Tibial nerve (tissue), 4 donors: Measurements from ENCODE around the gene GDAP2. TPM values are rescaled to one million over a fixed set of nuclear protein-coding genes. Genes with fewer than 3 reads are reported as not detected.

Experiments
- DNase-seq, 2 donors: peaks; one replicate each; pipeline ENCODE4 v3.0.0-alpha.2; 2019; ENCODE audit warnings: low spot score in 2 of 2
- H3K27ac ChIP-seq, 4 donors: fragments of 200-600 bp; sonication (generic) in 3 of 4; one replicate each; pipeline ENCODE4 v1.5.1; 2017 to 2019; ENCODE audit warnings: mild to moderate bottlenecking in 1 of 4
- H3K27me3 ChIP-seq, 2 donors: fragments of 200-600 bp; sonication (generic) in 1 of 2; one replicate each; pipeline versions ENCODE4 v1.5.1 to v1.6.0; 2017 to 2019
- H3K36me3 ChIP-seq, 3 donors: fragments of 200-600 bp; sonication (generic); one replicate each; pipeline ENCODE4 v1.5.1; 2018 to 2019
- H3K4me1 ChIP-seq, 4 donors: fragments of 200-600 bp; sonication (generic) in 3 of 4; one replicate each; pipeline ENCODE4 v1.5.1; 2017 to 2019
- H3K4me3 ChIP-seq, 4 donors: fragments of 200-600 bp; sonication (generic) in 3 of 4; one replicate each; pipeline ENCODE4 v1.5.1; 2017 to 2019; ENCODE audit warnings: mild to moderate bottlenecking in 1 of 4, moderate library complexity in 1 of 4
- H3K9me3 ChIP-seq, 4 donors: fragments of 200-600 bp; sonication (generic) in 3 of 4; one replicate each; pipeline ENCODE4 v1.5.1; 2017 to 2019
- EP300 ChIP-seq, 2 donors: sonication (generic); formaldehyde crosslinking; IDR thresholded peaks; one replicate each; pipeline ENCODE4 v1.6.1; 2017; ENCODE audit warnings: antibody characterized with exemption in 2 of 2, mild to moderate bottlenecking in 1 of 2
- POLR2A ChIP-seq, 2 donors: fragments of 450-650 bp; IDR thresholded peaks; one replicate each; pipeline ENCODE4 v1.6.1; 2017; ENCODE audit warnings: antibody characterized with exemption in 2 of 2, mild to moderate bottlenecking in 2 of 2, moderate library complexity in 2 of 2
- WGBS, 2 donors: methylation state at CpG; one replicate each; pipeline ENCODE4 v1.1.5; 2018; 5-methylcytosine and 5-hydroxymethylcytosine counted together
- total RNA-seq, 4 donors: library from RNA; depleted of rRNA; stranded (reverse); fragments of >200 nt; gene quantifications; one replicate each; pipeline ENCODE4 v1.1.0, GENCODE V29; 2016
- TF ChIP-seq, protein P1 (sequence below), 5 experiments: fragments of 200-600 bp in 3 of 5; fragments of 450-650 bp in 2 of 5; sonication (generic) in 3 of 5; IDR thresholded peaks; one replicate each; pipeline ENCODE4 v1.5.1; 2016 to 2019; ENCODE audit warnings: antibody characterized with exemption in 5 of 5, mild to moderate bottlenecking in 3 of 5, moderate library complexity in 2 of 5

The GDAP2 gene
- total RNA-seq, 4 donors from 2014 or later: 21.8 to 24.3 (median 22.8) TPM

DNA sequence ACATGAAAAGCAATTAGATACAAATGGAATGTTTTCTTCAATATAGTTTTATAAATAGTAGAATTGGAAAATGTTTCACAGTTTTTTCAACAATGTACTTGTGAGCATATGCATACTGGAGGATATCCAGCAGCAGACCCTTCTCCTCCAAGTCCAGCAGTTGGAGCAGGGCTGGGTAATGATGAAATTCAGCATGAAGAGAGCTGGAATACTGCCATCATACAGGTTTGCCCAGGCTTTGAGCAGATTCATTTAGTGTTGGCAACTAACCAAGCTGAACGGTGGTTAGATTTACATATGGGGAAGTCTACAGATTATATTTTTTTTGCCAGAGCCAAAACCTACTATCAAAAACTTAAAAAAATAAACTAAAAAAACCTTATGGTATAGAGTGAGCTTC, 38.5 kb upstream of the GDAP2 start:
- Histone ChIP-seq H3K4me3 (no peak overlapping the region), H3K27ac (no peak overlapping the region), H3K36me3 (peaks cover 0 to 14% (median 0%) of the 10 kb centered on the region in 3 donors), H3K4me1 (peaks cover 0 to 3% (median 0%) of the 10 kb centered on the region in 4 donors), H3K27me3 (no peaks in the 10 kb centered on the region), H3K9me3 (no peaks in the 10 kb centered on the region)
- WGBS, 2 donors: 3 to 8% methylated on average over 1 of the region's 1 CpG
- TF ChIP-seq POLR2A (IDR thresholded peaks at IDR 0.05): no peak
- TF ChIP-seq, protein P1, sequence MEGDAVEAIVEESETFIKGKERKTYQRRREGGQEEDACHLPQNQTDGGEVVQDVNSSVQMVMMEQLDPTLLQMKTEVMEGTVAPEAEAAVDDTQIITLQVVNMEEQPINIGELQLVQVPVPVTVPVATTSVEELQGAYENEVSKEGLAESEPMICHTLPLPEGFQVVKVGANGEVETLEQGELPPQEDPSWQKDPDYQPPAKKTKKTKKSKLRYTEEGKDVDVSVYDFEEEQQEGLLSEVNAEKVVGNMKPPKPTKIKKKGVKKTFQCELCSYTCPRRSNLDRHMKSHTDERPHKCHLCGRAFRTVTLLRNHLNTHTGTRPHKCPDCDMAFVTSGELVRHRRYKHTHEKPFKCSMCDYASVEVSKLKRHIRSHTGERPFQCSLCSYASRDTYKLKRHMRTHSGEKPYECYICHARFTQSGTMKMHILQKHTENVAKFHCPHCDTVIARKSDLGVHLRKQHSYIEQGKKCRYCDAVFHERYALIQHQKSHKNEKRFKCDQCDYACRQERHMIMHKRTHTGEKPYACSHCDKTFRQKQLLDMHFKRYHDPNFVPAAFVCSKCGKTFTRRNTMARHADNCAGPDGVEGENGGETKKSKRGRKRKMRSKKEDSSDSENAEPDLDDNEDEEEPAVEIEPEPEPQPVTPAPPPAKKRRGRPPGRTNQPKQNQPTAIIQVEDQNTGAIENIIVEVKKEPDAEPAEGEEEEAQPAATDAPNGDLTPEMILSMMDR (IDR thresholded peaks at IDR 0.05): no peak
- no peak for TF ChIP-seq EP300 (IDR thresholded peaks at IDR 0.05)
- no peak for DNase-seq

DNA sequence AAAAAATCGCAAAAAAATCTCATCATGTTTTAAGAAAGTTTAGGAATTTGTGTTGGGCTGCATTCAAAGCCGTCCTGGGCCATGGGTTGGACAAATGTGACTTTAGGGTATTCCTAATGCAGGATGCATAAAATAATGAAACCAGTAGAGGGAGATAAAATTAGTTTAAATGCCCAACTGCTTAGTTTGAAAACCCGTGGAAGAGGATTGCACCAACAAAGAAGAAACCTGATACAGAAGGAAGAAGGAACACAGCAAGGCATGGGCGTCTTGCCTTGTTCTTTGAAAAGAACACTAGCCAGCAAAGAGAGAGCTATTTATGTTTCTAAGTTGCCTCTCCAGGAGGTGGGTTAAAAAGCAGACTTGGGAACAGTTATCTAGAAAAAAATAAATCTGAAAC, 38.1 kb upstream of the GDAP2 start:
- Histone ChIP-seq H3K9me3 (no peaks in the 10 kb centered on the region), H3K27me3 (no peaks in the 10 kb centered on the region), H3K4me1 (peaks cover 0 to 3% (median 0%) of the 10 kb centered on the region in 4 donors), H3K36me3 (peaks cover 0 to 18% (median 0%) of the 10 kb centered on the region in 3 donors), H3K4me3 (no peak overlapping the region), H3K27ac (no peak overlapping the region)
- TF ChIP-seq, protein P1 (IDR thresholded peaks at IDR 0.05): no peak
- TF ChIP-seq EP300 (IDR thresholded peaks at IDR 0.05): no peak
- TF ChIP-seq POLR2A (IDR thresholded peaks at IDR 0.05): no peak
- WGBS, 2 donors: 40 to 41% methylated on average over 4 of the region's 4 CpGs
- no peak for DNase-seq

DNA sequence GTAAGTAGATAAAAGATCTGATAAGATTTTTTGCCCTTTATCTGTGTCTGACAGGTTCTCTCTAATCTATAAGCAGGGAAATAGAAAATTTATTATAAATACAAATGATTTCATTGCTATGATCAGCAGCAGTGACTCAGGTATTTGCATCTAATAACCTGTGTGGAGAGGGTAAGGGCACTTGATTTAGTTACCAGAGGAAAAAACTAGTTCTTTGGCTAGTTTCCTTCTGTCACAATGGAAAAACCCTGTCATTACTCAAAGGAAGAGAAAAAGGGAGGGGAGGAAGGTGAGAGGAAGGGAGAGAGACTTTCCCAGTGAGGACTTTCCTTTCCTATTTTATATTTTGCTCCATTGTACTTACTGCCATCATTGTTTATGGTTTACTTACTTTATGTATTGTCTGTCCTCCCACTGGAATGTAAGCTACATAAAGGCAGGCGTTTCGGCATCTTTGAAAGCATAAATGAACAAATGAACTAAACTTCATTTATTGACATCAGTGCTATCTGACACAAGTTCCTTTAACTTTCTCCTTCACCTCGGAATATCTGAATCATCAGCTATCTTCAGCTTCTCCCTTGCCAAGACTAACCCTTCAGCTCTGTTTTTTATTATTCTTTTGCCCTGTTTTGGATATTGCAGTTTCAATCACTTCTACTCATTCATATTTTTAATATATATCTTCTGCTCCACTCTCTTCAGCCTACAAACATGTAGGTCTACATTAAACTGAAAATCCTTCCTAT, 35.0 kb upstream of the GDAP2 start:
- WGBS, 2 donors: 77 to 83% methylated on average over 3 of the region's 3 CpGs
- no peak overlapping the region for H3K27ac ChIP-seq
- TF ChIP-seq POLR2A (IDR thresholded peaks at IDR 0.05) (no peak), EP300 (IDR thresholded peaks at IDR 0.05) (no peak)
- TF ChIP-seq, protein P1 (IDR thresholded peaks at IDR 0.05): no peak
- no peaks in the 10 kb centered on the region for H3K27me3 ChIP-seq
- H3K4me3 ChIP-seq: no peak overlapping the region
- peaks cover 0 to 3% (median 0%) of the 10 kb centered on the region in 4 donors for H3K4me1 ChIP-seq
- no peak for DNase-seq
- H3K9me3 ChIP-seq: no peaks in the 10 kb centered on the region
- H3K36me3 ChIP-seq: peaks cover 0 to 46% (median 4%) of the 10 kb centered on the region in 3 donors

- DNase-seq: no peak
- no peaks in the 10 kb centered on the region for H3K9me3 ChIP-seq
- no peak for TF ChIP-seq POLR2A (IDR thresholded peaks at IDR 0.05)
- no peak for TF ChIP-seq EP300 (IDR thresholded peaks at IDR 0.05)
- TF ChIP-seq, protein P1 (IDR thresholded peaks at IDR 0.05): no peak
- no peaks in the 10 kb centered on the region for H3K27me3 ChIP-seq
- 64 to 68% methylated on average over 3 of the region's 3 CpGs for whole genome bisulfite sequencing, 2 donors
- no peaks in the 10 kb centered on the region for H3K4me1 ChIP-seq
- H3K4me3 ChIP-seq: no peak overlapping the region
- H3K36me3 ChIP-seq: peaks cover 0 to 83% (median 27%) of the 10 kb centered on the region in 3 donors
- H3K27ac ChIP-seq: no peak overlapping the region
Observed at GRCh38 chr1:117959364-117959763, 29.9 kb upstream of the GDAP2 start.

- Histone ChIP-seq H3K27ac (no peak overlapping the region), H3K27me3 (no peaks in the 10 kb centered on the region), H3K9me3 (no peaks in the 10 kb centered on the region), H3K4me1 (no peaks in the 10 kb centered on the region), H3K4me3 (no peak overlapping the region), H3K36me3 (peaks cover 0 to 86% (median 6%) of the 10 kb centered on the region in 3 donors)
- 65 to 67% methylated on average over 1 of the region's 1 CpG for WGBS, 2 donors
- DNase-seq: no peak
- TF ChIP-seq, protein P1 (IDR thresholded peaks at IDR 0.05): no peak
- no peak for TF ChIP-seq EP300 (IDR thresholded peaks at IDR 0.05)
- TF ChIP-seq POLR2A (IDR thresholded peaks at IDR 0.05): no peak
Observed at GRCh38 chr1:117952386-117952785, 23.0 kb upstream of the GDAP2 start.
